ENCODE measurements around the gene MLKL.

The MLKL gene

DNA sequence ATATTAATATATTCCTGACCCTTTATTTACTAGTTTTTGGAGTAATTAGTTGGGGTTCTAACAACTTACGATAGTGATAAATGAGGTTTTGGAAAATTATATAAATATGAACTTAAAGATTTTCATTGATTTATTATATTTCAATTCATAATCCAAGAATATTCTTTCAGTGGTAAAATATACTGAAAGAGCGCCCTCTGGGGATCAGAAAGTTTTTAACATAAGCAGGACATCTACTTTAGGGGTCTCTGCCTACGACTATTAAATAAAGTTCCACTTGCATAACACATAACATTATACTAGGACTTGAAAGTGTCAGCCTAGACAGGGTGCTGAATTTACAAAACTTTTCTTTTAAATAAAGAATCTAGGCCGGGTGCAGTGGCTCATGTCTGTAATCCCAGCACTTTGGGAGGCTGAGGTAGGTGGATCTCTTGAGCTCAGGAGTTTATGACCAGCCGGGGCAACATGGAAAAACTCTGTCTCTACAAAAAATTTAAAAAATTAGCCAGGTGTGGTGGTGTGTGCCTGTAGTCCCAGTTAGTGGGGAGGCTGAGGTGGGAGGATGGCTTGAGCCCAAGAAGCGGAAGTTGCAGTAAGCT, 49.6 kb downstream of the MLKL start:
- DNase-seq (ENCODE audit: low read depth): no peak

- DNase-seq (ENCODE audit: low read depth): no peak
Measured at GRCh38 chr16:74649839-74650504, 50.7 kb downstream of the MLKL start.

DNA sequence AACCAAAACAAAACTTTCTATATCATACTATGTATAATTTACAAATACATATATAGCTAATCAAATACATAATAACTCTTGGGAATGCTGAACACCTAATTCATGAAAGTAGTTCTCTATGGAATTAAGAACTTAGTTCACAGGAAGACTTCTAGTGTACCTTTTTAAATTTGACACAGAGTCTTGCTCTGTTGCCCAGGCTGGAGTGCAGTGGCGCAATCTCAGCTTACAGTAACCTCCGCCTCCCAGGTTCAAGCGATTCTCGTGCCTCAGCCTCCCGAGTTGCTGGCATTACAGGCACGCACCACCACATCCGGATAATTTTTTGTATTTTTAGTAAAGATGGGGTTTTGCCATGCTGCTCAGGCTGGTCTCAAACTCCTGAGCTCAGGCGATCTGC, 58.7 kb downstream of the MLKL start:
- no peak for DNase-seq (ENCODE audit: low read depth)

DNA sequence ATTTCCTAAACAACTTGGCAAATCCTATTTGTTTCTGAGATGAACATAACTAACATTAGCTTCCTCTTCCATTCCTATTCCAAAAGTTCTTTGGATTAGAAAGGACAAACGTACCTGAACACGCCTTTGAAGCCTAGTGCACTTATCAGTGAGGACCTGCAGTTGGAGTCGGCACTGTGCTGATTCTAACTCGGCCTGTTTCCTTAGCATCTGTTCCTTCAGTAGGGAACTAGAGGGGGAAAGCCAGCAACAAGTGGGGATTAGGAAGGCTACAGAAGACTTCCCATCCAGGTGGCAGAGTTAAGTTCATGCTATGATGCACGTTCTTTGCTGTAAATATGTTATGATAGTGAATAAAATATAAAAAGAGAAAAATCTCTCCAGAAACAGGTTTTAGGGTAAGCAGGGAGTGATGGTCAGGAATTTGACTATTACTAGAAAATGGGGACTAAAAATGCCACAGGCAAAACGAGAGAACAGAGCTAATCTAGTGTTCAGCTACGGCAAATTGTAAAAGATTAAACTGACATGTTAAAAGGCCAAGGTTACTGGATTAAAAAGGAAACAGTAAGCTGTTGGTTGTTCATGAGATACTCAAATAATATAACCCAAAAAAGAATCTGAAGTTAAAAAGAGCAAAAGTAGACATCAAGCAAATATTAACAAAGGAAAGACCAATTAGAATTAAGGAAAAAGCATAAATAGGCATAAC, 62.8 kb downstream of the MLKL start:
- DNase-seq (ENCODE audit: low read depth): no peak

- no peak for DNase-seq (ENCODE audit: low read depth)
Measured at GRCh38 chr16:74635303-74635702, 65.4 kb downstream of the MLKL start.

- no peak for DNase-seq (ENCODE audit: low read depth)
Measured at GRCh38 chr16:74633686-74634085, 67.0 kb downstream of the MLKL start.

- no peak for DNase-seq (ENCODE audit: low read depth)
Measured at GRCh38 chr16:74627506-74628220, 73.0 kb downstream of the MLKL start.

GRCh38 chr16:74626741-74627416, 73.8 kb downstream of the MLKL start:
- no peak for DNase-seq (ENCODE audit: low read depth)

GRCh38 chr16:74625500-74626350, 74.9 kb downstream of the MLKL start:
- DNase-seq (ENCODE audit: low read depth): no peak

DNA sequence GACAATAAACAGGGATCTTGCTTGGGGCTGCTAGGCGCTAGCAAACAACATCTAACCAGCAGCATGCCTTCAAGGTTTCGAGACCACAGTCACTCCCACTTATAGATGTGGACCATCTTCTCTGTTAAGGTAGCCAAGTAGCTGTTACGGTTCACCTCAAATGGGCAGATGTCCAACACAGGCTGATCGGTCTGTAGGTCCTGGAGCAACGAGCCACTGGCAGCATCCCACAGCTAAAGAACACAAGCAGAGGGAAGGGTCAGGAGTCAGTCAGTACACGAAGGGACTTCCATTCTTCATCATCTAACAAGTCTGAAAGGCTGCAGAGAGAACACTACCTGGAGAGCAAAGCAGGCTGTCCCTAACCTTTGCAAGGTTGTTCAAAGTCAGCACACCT, 76.8 kb downstream of the MLKL start:
- DNase-seq (ENCODE audit: low read depth): no peak

DNA sequence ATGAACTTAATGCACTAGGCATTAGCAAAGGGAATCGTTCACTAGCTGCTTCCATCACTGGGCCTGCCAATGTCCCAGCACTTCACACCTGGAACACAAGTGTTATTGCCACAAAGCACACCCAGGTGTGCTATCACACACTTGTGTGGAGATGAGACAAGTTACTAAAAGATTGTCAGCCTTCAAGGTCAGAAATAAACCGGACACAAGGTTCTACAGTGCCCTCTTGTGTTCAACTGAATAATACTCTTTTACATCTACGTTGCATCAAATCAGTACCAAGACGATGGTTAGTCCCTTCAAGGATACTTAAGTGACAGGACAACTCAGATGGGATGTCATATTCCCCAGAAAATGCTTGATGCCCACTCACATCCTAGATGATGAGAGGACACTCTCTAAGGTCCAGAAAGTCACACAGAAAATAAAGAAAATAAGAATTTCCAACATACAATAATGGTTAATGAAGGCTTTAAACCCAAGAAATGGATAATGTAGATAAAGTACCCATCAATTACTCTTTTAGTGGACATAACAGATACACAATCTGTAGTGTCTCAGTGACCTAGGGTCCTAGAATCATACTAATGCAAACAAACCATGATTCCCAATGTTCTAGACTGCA, 77.3 kb downstream of the MLKL start:
- DNase-seq (ENCODE audit: low read depth): no peak

DNA sequence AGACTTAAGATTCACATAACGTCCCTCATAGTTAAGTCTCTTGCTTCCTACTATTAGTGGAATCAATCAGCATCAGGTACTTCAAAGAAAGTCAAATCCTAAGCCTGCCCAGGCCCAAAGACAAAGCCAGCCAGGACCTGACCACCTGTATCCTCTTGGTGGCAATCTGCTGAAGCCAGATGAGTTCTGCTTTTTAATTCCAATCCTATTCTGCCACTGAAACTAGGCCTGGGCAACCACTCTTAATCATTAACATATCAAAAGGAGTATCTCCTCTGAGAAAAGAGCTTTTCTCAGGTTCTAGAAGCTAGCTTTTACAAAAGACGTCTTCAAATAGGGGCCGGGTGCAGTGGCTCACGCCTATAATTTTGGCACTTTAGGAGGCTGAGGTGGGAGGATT, 78.7 kb downstream of the MLKL start:
- no peak for DNase-seq (ENCODE audit: low read depth)
